DOHH2 (cell line): ENCODE data around the gene OR14A16.

ENCODE experiments used
- H3F3A ChIP-seq: fragments of 200-600 bp; sonication (generic), shearing (Covaris generic); 2 replicates; pipeline ENCODE4 v1.6.0; 2016; ENCODE audit warnings: antibody characterized with exemption, mild to moderate bottlenecking; ENCODE audit not compliant: control insufficient read depth, insufficient read depth
- H3K27ac ChIP-seq: fragments of 200-600 bp; sonication (generic); 2 replicates; pipeline ENCODE4 v1.5.1; 2014; ENCODE audit warnings: low read depth, mild to moderate bottlenecking, low read length, moderate library complexity
- H3K27me3 ChIP-seq: fragments of 200-600 bp; sonication (generic); 2 replicates; pipeline ENCODE4 v1.6.1; 2014; ENCODE audit warnings: mild to moderate bottlenecking, low read length, mixed read lengths; ENCODE audit not compliant: control insufficient read depth
- H3K36me3 ChIP-seq: fragments of 200-600 bp; sonication (generic); 2 replicates; pipeline ENCODE4 v1.6.1; 2014; ENCODE audit warnings: mild to moderate bottlenecking, low read length, moderate library complexity, mixed read lengths; ENCODE audit not compliant: control insufficient read depth
- H3K4me1 ChIP-seq: fragments of 200-600 bp; sonication (generic); 2 replicates; pipeline ENCODE4 v1.6.1; 2014; ENCODE audit warnings: mild to moderate bottlenecking, low read length, mixed read lengths; ENCODE audit not compliant: control insufficient read depth
- H3K4me2 ChIP-seq: fragments of 200-600 bp; sonication (generic); 2 replicates; pipeline ENCODE4 v1.6.0; 2014; ENCODE audit warnings: mild to moderate bottlenecking, low read length, moderate library complexity
- H3K4me3 ChIP-seq: fragments of 200-600 bp; sonication (generic); 2 replicates; pipeline ENCODE4 v1.5.1; 2014; ENCODE audit warnings: mild to moderate bottlenecking, low read length, mixed read lengths
- H3K79me2 ChIP-seq: fragments of 200-600 bp; sonication (generic); 2 replicates; pipeline ENCODE4 v1.6.1; 2014; ENCODE audit warnings: mild to moderate bottlenecking, low read length, mixed read lengths; ENCODE audit not compliant: control insufficient read depth
- H3K9me2 ChIP-seq: fragments of 200-600 bp; sonication (generic); replicated peaks from 2 replicates; pipeline ENCODE4 v1.6.1; 2014; ENCODE audit warnings: mild to moderate bottlenecking, low read length, mixed read lengths; ENCODE audit not compliant: control insufficient read depth
- H3K9me3 ChIP-seq: fragments of 200-600 bp; sonication (generic); 2 replicates; pipeline ENCODE4 v1.6.1; 2014; ENCODE audit warnings: antibody characterized with exemption, low read length, mixed read lengths; ENCODE audit not compliant: control insufficient read depth, insufficient read depth
- H4K20me1 ChIP-seq: fragments of 200-600 bp; sonication (generic); 2 replicates; pipeline ENCODE4 v1.6.0; 2014; ENCODE audit warnings: low read depth, mild to moderate bottlenecking, antibody characterized with exemption, low read length, moderate library complexity; ENCODE audit not compliant: control insufficient read depth, insufficient read depth
- EZH2phosphoT487 ChIP-seq: fragments of 200-600 bp; sonication (generic); IDR thresholded peaks from 2 replicates; pipeline ENCODE4 v1.6.1; 2017; ENCODE audit warnings: borderline replicate concordance, mild to moderate bottlenecking, antibody characterized with exemption, low read length, moderate library complexity, mixed read lengths
- TF ChIP-seq, protein P1 (sequence below): fragments of 200-600 bp; sonication (generic); IDR thresholded peaks from one replicate; pipeline ENCODE4 v1.5.1; 2014; ENCODE audit warnings: antibody characterized with exemption, mild to moderate bottlenecking, low read depth, low read length; ENCODE audit not compliant: poor library complexity, severe bottlenecking

The OR14A16 gene

DNA sequence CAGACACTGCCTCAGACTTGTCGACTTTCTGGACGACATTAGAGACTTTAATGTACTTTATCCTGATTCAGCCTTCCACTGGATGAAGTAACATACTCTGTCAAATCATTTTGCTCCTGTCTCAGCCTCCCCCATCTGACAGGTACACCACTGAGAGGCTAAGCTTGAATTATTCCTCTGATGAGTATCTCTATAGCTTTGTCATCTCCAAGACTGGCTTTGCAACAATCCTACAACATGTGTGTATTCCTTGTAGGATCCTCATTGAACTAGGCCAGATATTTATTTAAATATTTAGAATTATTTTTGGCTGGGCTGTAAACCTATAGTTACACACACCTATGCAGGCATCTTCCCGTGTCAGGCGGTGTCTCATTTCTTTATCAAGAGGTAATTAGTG lies 32.0 kb upstream of the OR14A16 start:
- no peak overlapping the region for H3K4me3 ChIP-seq
- H4K20me1 ChIP-seq, result no peaks in the 10 kb centered on the region
- no peak overlapping the region for H3K4me2 ChIP-seq
- TF ChIP-seq EZH2phosphoT487, result no peak
- H3K4me1 ChIP-seq, result no peaks in the 10 kb centered on the region
- H3K27ac ChIP-seq, result no peak overlapping the region
- H3K36me3 ChIP-seq, result no peaks in the 10 kb centered on the region
- H3K79me2 ChIP-seq, result no peaks in the 10 kb centered on the region
- H3K27me3 ChIP-seq, result no peaks in the 10 kb centered on the region
- H3K9me3 ChIP-seq, result no peaks in the 10 kb centered on the region
- H3F3A ChIP-seq, result no peaks in the 10 kb centered on the region
- no peaks in the 10 kb centered on the region for H3K9me2 ChIP-seq

DNA sequence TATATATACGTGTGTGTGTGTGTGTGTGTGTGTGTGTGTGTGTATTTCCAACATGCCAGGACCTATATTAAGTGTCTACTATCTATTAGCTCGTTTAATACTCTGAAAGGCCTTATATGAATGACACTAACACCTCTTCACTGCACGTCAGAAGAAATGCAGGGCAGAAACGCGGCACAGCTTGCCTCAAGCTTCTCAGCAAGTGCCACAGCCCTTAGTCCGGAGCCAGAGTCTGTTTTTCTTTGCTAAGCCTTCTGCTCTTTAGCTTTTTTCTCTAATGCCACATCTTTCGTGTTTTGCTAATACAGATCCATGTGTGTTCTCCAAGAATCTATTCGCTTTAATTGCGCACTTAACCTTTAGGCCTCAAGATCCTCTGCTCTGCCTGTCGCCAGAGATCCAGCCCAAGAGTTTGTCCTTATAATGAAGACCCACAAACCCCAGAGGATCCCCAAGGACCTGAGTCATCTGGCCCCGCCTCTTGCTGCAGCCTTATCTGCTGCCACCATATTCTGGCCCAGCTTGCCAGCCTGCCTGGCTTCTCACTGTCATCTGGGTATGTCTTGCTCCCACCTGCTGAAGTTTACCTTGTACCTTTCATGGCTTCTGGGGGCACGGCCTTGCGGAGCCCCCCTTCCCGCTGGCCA lies 31.1 kb upstream of the OR14A16 start:
- Histone ChIP-seq H3K9me3 (no peaks in the 10 kb centered on the region), H3K4me2 (no peak overlapping the region), H4K20me1 (no peaks in the 10 kb centered on the region), H3F3A (no peaks in the 10 kb centered on the region), H3K9me2 (no peaks in the 10 kb centered on the region), H3K4me3 (no peak overlapping the region), H3K27me3 (no peaks in the 10 kb centered on the region), H3K79me2 (no peaks in the 10 kb centered on the region), H3K4me1 (no peaks in the 10 kb centered on the region), H3K27ac (no peak overlapping the region), H3K36me3 (no peaks in the 10 kb centered on the region)
- TF ChIP-seq, protein P1, sequence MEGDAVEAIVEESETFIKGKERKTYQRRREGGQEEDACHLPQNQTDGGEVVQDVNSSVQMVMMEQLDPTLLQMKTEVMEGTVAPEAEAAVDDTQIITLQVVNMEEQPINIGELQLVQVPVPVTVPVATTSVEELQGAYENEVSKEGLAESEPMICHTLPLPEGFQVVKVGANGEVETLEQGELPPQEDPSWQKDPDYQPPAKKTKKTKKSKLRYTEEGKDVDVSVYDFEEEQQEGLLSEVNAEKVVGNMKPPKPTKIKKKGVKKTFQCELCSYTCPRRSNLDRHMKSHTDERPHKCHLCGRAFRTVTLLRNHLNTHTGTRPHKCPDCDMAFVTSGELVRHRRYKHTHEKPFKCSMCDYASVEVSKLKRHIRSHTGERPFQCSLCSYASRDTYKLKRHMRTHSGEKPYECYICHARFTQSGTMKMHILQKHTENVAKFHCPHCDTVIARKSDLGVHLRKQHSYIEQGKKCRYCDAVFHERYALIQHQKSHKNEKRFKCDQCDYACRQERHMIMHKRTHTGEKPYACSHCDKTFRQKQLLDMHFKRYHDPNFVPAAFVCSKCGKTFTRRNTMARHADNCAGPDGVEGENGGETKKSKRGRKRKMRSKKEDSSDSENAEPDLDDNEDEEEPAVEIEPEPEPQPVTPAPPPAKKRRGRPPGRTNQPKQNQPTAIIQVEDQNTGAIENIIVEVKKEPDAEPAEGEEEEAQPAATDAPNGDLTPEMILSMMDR, result no peak
- TF ChIP-seq EZH2phosphoT487, result no peak

DNA sequence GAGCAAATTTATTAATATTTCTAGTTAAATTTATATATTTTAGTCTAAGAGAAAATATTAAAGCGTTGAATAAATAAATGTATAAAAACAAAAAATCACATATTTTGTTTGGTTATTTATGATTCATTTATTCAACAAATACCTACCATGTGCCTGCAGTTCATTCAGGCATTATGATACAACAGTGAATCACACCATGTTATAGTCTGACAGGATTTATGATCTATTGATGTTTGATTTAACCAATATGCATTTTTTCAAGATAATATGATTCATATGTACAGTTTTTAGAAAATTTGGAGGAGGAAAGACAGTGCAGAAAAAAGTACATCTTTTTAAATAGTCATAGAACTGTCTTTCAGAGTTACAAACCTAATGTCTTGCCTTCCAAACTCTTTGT lies 25.7 kb upstream of the OR14A16 start:
- H3K27ac ChIP-seq, result no peak overlapping the region
- H3K4me2 ChIP-seq, result no peak overlapping the region
- no peaks in the 10 kb centered on the region for H3K36me3 ChIP-seq
- no peaks in the 10 kb centered on the region for H3K9me2 ChIP-seq
- H3K4me1 ChIP-seq, result no peaks in the 10 kb centered on the region
- no peaks in the 10 kb centered on the region for H3K79me2 ChIP-seq
- no peaks in the 10 kb centered on the region for H4K20me1 ChIP-seq
- no peaks in the 10 kb centered on the region for H3F3A ChIP-seq
- H3K9me3 ChIP-seq, result no peaks in the 10 kb centered on the region
- no peaks in the 10 kb centered on the region for H3K27me3 ChIP-seq
- H3K4me3 ChIP-seq, result no peak overlapping the region
- TF ChIP-seq, protein P1, result no peak
- TF ChIP-seq EZH2phosphoT487, result no peak

DNA sequence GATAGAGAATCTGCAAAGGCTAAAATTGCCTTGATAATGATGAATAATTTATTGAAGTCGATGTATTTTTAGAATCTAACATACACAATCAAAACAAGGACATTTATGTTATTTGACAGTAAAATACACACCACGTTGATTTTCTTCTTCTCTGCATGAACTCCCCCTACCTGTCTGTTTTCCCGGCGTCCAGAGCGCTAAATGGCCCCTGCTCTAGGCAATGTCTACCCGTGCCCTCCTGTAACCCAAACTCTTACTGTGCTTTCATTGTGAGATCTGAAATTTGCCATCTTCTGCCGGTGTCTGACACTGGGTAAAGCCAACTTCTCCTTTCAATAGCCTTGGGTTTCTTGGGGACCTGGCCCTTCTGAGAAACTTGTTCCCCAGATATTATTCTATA lies 24.4 kb upstream of the OR14A16 start:
- Histone ChIP-seq H3K4me2 (no peak overlapping the region), H3K79me2 (no peaks in the 10 kb centered on the region), H3K9me2 (no peaks in the 10 kb centered on the region), H3K4me1 (no peaks in the 10 kb centered on the region), H3K4me3 (no peak overlapping the region), H3F3A (no peaks in the 10 kb centered on the region), H3K27ac (no peak overlapping the region), H3K9me3 (no peaks in the 10 kb centered on the region), H3K36me3 (no peaks in the 10 kb centered on the region), H3K27me3 (no peaks in the 10 kb centered on the region), H4K20me1 (no peaks in the 10 kb centered on the region)
- no peak for TF ChIP-seq EZH2phosphoT487
- TF ChIP-seq, protein P1, result no peak
